ENCODE measurements around the gene SMYD3. TPM values are rescaled to one million over a fixed set of nuclear protein-coding genes. Genes with fewer than 3 reads are reported as not detected.
"Not testable (repeated sequence)": the region's sequence is repeated elsewhere in the genome, so short reads cannot be mapped to it uniquely, and the experiment has no call there.

SMYD3 gene
- total and polyA plus RNA-seq, 2 donors = 22.0 to 27.0 TPM

DNA sequence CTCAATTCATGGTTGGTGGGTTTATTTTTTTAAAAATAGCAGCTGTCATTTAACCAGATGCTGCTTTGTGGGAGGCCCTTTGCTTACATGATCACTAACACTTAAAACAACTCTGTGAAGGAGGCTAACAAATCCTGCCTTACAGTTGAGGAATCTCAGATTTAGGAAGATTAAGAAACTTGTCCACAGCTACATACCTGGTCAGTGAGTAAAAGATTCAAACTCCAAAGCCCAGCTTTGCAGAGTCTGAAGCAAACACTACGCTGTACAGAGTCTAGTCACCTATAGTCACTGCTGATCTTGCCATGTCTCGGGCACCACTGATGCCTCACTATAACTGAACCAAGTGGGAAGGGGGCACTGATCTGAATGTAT lies 535.4 kb downstream of the SMYD3 start:
- Histone ChIP-seq H3K9me3 (ENCODE audit: control insufficient read depth in 2 of 2, insufficient read depth in 1 of 2, low read length in 1 of 2) (no peaks in the 10 kb centered on the region), H3K36me3 (ENCODE audit: control insufficient read depth in 2 of 2, insufficient read depth in 2 of 2, low read length in 1 of 2) (no peaks in the 10 kb centered on the region), H3K4me3 (ENCODE audit: low read length in 2 of 2) (no peak overlapping the region), H3K4me1 (ENCODE audit: control insufficient read depth in 2 of 2, insufficient read depth in 2 of 2, low read length in 2 of 2) (no peaks in the 10 kb centered on the region), H3K27me3 (ENCODE audit: control insufficient read depth in 2 of 2, insufficient read depth in 1 of 2, low read length in 1 of 2) (no peaks in the 10 kb centered on the region), H3K27ac (ENCODE audit: low read depth in 1 of 2, low read length in 1 of 2) (no peak overlapping the region)
- no peak for DNase-seq (ENCODE audit: low read depth in 6 of 9, low spot score in 9 of 9)
- 97% methylated on average over 2 of the region's 2 CpGs for WGBS

DNA sequence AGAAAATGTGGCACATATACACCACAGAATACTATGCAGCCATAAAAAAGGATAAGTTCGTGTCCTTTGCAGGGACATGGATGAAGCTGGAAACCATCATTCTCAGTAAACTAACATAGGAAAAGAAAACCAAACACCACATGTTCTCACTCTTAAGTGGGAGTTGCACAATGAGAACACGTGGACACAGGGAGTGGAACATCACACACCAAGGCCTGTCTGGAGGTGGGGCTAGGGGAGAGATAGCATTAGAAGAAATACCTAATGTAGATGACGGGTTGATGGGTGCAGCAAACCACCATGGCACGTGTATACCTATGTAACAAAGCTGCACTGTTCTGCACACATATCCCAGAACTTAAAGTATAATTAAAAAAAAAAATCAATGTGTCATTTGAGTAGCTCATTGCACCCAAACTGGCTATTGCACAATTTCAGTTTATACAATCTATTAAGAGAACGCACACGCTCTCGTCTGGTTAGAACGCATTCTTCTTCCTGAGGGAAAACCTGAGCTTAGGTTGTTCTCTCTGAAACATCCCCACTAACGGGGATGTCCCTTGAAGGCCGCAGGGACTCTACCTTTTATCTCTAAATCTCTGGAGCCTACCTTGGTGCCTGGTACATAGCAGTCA lies 535.9 kb downstream of the SMYD3 start:
- 98% methylated on average over 10 of the region's 10 CpGs for WGBS
- not testable (repeated sequence) for H3K36me3 ChIP-seq (ENCODE audit: control insufficient read depth in 2 of 2, insufficient read depth in 2 of 2, low read length in 1 of 2); H3K4me3 ChIP-seq (ENCODE audit: low read length in 2 of 2); H3K27me3 ChIP-seq (ENCODE audit: control insufficient read depth in 2 of 2, insufficient read depth in 1 of 2, low read length in 1 of 2); H3K4me1 ChIP-seq (ENCODE audit: control insufficient read depth in 2 of 2, insufficient read depth in 2 of 2, low read length in 2 of 2); DNase-seq (ENCODE audit: low read depth in 6 of 9, low spot score in 9 of 9); H3K27ac ChIP-seq (ENCODE audit: low read depth in 1 of 2, low read length in 1 of 2); H3K9me3 ChIP-seq (ENCODE audit: control insufficient read depth in 2 of 2, insufficient read depth in 1 of 2, low read length in 1 of 2)

DNA sequence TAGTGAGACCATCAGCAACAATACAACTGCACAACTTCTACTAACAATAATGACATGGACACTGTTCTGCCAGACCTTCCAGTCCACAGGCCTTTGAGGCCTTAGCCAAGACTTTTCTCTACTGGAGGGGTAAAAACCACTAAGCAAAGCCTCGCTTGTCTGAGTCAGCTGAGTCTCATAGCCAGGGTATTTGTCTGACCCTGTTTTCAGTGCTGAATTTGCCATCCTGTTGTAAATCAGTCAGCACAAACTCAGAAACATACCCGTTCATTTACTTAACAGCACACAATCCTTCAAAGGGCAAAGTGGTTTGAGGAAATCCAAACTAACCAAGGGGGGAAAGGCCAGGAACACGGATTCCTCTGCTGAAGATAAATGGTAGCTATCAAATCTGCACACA lies 537.8 kb downstream of the SMYD3 start:
- 95% methylated on average over 3 of the region's 3 CpGs for WGBS
- no peak for DNase-seq (ENCODE audit: low read depth in 6 of 9, low spot score in 9 of 9)

DNA sequence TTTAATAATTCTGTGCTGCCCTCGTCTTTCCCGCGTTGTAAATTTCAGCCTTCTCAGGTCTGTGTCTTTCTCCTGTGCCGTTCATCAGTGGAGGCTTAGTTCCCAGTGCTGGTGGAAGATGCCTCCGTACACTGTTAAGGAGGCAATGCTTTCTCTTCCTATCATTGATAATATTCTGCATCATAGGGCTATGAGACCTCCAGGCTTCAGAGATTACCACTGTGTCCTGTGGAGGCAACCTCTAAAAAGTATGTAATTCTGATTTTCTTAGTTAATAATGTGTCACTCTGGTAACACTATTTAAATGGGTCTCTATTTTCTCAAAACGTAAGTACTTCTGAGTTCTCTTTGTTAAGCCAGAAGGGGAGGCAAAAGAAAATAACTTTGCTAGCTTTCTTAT lies 538.3 kb downstream of the SMYD3 start:
- 98% methylated on average over 6 of the region's 6 CpGs for WGBS
- H3K27me3 ChIP-seq (ENCODE audit: control insufficient read depth in 2 of 2, insufficient read depth in 1 of 2, low read length in 1 of 2) = no peaks in the 10 kb centered on the region
- no peaks in the 10 kb centered on the region for H3K36me3 ChIP-seq (ENCODE audit: control insufficient read depth in 2 of 2, insufficient read depth in 2 of 2, low read length in 1 of 2)
- no peaks in the 10 kb centered on the region for H3K9me3 ChIP-seq (ENCODE audit: control insufficient read depth in 2 of 2, insufficient read depth in 1 of 2, low read length in 1 of 2)
- H3K27ac ChIP-seq (ENCODE audit: low read depth in 1 of 2, low read length in 1 of 2) = no peak overlapping the region
- H3K4me3 ChIP-seq (ENCODE audit: low read length in 2 of 2) = no peak overlapping the region
- no peak for DNase-seq (ENCODE audit: low read depth in 6 of 9, low spot score in 9 of 9)
- H3K4me1 ChIP-seq (ENCODE audit: control insufficient read depth in 2 of 2, insufficient read depth in 2 of 2, low read length in 2 of 2) = no peaks in the 10 kb centered on the region

More for the DNA sequence above, 537.8 kb downstream of the SMYD3 start:
- Histone ChIP-seq H3K27ac (ENCODE audit: low read depth in 1 of 2, low read length in 1 of 2) (no peak overlapping the region), H3K4me3 (ENCODE audit: low read length in 2 of 2) (no peak overlapping the region), H3K27me3 (ENCODE audit: control insufficient read depth in 2 of 2, insufficient read depth in 1 of 2, low read length in 1 of 2) (no peaks in the 10 kb centered on the region), H3K9me3 (ENCODE audit: control insufficient read depth in 2 of 2, insufficient read depth in 1 of 2, low read length in 1 of 2) (no peaks in the 10 kb centered on the region), H3K4me1 (ENCODE audit: control insufficient read depth in 2 of 2, insufficient read depth in 2 of 2, low read length in 2 of 2) (no peaks in the 10 kb centered on the region), H3K36me3 (ENCODE audit: control insufficient read depth in 2 of 2, insufficient read depth in 2 of 2, low read length in 1 of 2) (no peaks in the 10 kb centered on the region)

DNA sequence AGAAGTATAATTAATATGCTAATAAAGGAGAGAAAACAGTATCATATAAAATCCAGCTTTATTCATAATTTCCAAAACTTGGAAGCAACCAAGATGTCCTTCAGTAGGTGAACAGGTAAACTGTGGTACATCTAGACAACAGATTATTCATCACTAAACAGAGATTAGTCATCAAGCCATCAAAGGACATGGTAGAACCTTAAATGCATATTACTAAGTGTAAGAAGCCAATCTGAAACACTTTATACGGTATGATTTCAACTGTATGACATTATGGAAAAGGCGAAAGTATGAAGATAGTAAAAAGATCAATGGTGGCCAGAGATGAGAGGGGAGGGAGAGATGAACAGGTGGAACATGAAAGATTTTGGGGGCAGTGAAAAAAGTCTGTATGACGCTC lies 541.7 kb downstream of the SMYD3 start:
- Histone ChIP-seq H3K27me3 (ENCODE audit: control insufficient read depth in 2 of 2, insufficient read depth in 1 of 2, low read length in 1 of 2) (no peaks in the 10 kb centered on the region), H3K4me3 (ENCODE audit: low read length in 2 of 2) (no peak overlapping the region), H3K27ac (ENCODE audit: low read depth in 1 of 2, low read length in 1 of 2) (no peak overlapping the region), H3K9me3 (ENCODE audit: control insufficient read depth in 2 of 2, insufficient read depth in 1 of 2, low read length in 1 of 2) (no peaks in the 10 kb centered on the region), H3K36me3 (ENCODE audit: control insufficient read depth in 2 of 2, insufficient read depth in 2 of 2, low read length in 1 of 2) (no peaks in the 10 kb centered on the region), H3K4me1 (ENCODE audit: control insufficient read depth in 2 of 2, insufficient read depth in 2 of 2, low read length in 2 of 2) (no peaks in the 10 kb centered on the region)
- WGBS = 92% methylated on average over 3 of the region's 3 CpGs
- DNase-seq (ENCODE audit: low read depth in 6 of 9, low spot score in 9 of 9) = no peak

DNA sequence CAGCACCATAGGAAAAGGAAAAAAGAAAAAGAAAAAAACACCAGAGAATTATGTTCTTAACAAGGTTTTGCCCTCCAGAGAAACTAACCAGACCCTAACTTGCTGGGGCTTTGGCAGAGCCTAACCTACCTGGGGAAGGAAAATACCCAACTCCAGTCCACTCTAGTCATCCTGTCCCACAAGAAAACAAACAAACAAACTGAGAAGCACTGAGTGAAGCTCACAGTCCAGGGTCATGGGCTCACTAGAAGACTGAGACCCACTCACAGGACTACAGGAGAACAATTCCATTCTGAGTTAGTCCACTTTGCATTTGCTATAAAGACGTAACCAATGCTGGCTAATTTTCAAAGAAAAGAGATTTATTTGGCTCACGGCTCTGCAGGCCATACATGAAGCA lies 543.4 kb downstream of the SMYD3 start:
- Histone ChIP-seq H3K4me1 (ENCODE audit: control insufficient read depth in 2 of 2, insufficient read depth in 2 of 2, low read length in 2 of 2) (no peaks in the 10 kb centered on the region), H3K36me3 (ENCODE audit: control insufficient read depth in 2 of 2, insufficient read depth in 2 of 2, low read length in 1 of 2) (no peaks in the 10 kb centered on the region), H3K9me3 (ENCODE audit: control insufficient read depth in 2 of 2, insufficient read depth in 1 of 2, low read length in 1 of 2) (no peaks in the 10 kb centered on the region), H3K4me3 (ENCODE audit: low read length in 2 of 2) (no peak overlapping the region), H3K27me3 (ENCODE audit: control insufficient read depth in 2 of 2, insufficient read depth in 1 of 2, low read length in 1 of 2) (no peaks in the 10 kb centered on the region), H3K27ac (ENCODE audit: low read depth in 1 of 2, low read length in 1 of 2) (no peak overlapping the region)
- 95% methylated on average over 2 of the region's 2 CpGs for WGBS
- no peak for DNase-seq (ENCODE audit: low read depth in 6 of 9, low spot score in 9 of 9)

DNA sequence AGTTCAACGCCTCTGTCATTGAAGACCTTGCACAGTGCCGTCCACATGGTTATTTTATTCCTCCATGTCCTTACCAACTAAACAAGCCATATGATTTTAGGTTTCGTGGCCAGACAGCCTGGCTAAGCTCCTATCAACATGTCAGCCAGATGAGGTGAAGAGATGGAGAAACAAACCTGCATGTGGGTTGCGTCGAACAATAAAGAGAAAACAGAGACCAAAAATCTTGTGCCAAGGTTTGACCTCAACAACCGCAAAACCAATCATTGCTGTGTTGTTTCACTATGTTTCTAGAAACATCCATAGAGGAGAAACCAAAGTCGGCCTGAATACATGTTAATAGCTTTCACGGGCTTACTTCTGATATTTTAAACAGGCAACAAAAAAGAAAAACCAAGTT lies 544.6 kb downstream of the SMYD3 start:
- Histone ChIP-seq H3K9me3 (ENCODE audit: control insufficient read depth in 2 of 2, insufficient read depth in 1 of 2, low read length in 1 of 2) (no peaks in the 10 kb centered on the region), H3K27ac (ENCODE audit: low read depth in 1 of 2, low read length in 1 of 2) (no peak overlapping the region), H3K4me3 (ENCODE audit: low read length in 2 of 2) (no peak overlapping the region), H3K27me3 (ENCODE audit: control insufficient read depth in 2 of 2, insufficient read depth in 1 of 2, low read length in 1 of 2) (no peaks in the 10 kb centered on the region), H3K36me3 (ENCODE audit: control insufficient read depth in 2 of 2, insufficient read depth in 2 of 2, low read length in 1 of 2) (no peaks in the 10 kb centered on the region), H3K4me1 (ENCODE audit: control insufficient read depth in 2 of 2, insufficient read depth in 2 of 2, low read length in 2 of 2) (no peaks in the 10 kb centered on the region)
- WGBS = 96% methylated on average over 8 of the region's 8 CpGs
- DNase-seq (ENCODE audit: low read depth in 6 of 9, low spot score in 9 of 9) = no peak

DNA sequence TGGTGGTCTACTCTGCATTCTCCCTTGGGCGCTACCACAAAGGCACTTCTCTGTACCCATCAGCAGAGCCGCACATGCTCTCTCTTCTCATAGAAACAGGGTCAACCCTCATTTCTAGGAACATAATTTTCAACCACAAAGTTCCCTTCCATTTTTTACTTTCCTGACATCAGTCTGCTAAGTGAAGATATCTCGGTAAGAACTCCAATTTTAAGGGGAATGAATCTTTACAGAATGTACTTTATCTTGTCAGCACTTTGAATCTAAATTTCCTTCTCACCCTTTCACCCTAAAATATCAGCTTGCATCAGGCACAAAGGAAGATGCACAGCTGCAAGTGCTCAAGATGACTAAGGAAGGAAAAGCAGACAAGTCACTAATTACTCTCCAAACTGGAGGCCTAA lies 545.9 kb downstream of the SMYD3 start:
- 78% methylated on average over 3 of the region's 3 CpGs for WGBS
- no peaks in the 10 kb centered on the region for H3K36me3 ChIP-seq (ENCODE audit: control insufficient read depth in 2 of 2, insufficient read depth in 2 of 2, low read length in 1 of 2)
- no peak overlapping the region for H3K4me3 ChIP-seq (ENCODE audit: low read length in 2 of 2)

DNA sequence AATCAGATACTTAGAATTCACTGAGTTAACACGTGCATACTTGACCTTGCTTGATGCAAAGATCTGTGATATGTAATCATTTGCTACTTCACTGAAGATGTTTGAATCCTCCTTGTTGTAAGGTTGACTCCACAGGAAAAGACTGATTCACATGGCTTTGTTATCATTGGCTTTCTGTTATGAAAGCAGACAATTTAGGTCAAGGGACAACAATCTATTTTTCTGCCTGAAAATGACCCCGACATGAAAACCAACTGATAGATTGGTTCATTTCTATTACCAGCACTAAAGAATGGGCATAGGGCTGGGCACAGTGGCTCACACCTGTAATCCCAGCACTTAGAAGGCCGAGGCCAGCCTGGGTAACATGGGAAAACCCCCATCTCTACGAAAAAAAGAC lies 546.9 kb downstream of the SMYD3 start:
- no peaks in the 10 kb centered on the region for H3K36me3 ChIP-seq (ENCODE audit: control insufficient read depth in 2 of 2, insufficient read depth in 2 of 2, low read length in 1 of 2)
- peaks cover 0 to 3% of the 10 kb centered on the region in 2 donors for H3K4me1 ChIP-seq (ENCODE audit: control insufficient read depth in 2 of 2, insufficient read depth in 2 of 2, low read length in 2 of 2)
- H3K4me3 ChIP-seq (ENCODE audit: low read length in 2 of 2) = no peak overlapping the region
- no peaks in the 10 kb centered on the region for H3K27me3 ChIP-seq (ENCODE audit: control insufficient read depth in 2 of 2, insufficient read depth in 1 of 2, low read length in 1 of 2)
- DNase-seq (ENCODE audit: low read depth in 6 of 9, low spot score in 9 of 9) = no peak
- no peaks in the 10 kb centered on the region for H3K9me3 ChIP-seq (ENCODE audit: control insufficient read depth in 2 of 2, insufficient read depth in 1 of 2, low read length in 1 of 2)
- H3K27ac ChIP-seq (ENCODE audit: low read depth in 1 of 2, low read length in 1 of 2) = no peak overlapping the region
- 94% methylated on average over 4 of the region's 4 CpGs for WGBS

More for the DNA sequence above, 545.9 kb downstream of the SMYD3 start:
- no peak for DNase-seq (ENCODE audit: low read depth in 6 of 9, low spot score in 9 of 9)
- H3K4me1 ChIP-seq (ENCODE audit: control insufficient read depth in 2 of 2, insufficient read depth in 2 of 2, low read length in 2 of 2) = peaks cover 0 to 3% of the 10 kb centered on the region in 2 donors
- H3K27ac ChIP-seq (ENCODE audit: low read depth in 1 of 2, low read length in 1 of 2) = no peak overlapping the region
- H3K27me3 ChIP-seq (ENCODE audit: control insufficient read depth in 2 of 2, insufficient read depth in 1 of 2, low read length in 1 of 2) = no peaks in the 10 kb centered on the region
- H3K9me3 ChIP-seq (ENCODE audit: control insufficient read depth in 2 of 2, insufficient read depth in 1 of 2, low read length in 1 of 2) = no peaks in the 10 kb centered on the region

DNA sequence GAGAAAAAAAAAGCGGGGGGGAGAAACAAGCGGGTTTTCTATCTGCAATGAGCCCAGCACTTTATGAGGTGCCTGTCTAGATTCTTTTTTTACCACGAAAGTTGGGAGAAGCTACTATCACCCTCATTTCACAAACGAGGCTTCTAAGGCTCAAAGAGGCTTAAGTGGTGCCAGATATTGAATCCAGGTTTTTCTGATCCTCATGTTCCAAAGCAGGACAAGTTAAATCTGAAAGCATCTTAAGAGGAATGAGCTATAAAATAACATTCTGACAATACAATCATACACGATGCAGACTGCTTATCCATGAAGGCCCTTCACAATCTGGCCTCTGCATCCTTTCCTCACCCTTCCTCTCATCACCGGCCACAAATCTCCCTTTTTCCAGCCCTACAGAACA lies 549.1 kb downstream of the SMYD3 start:
- Histone ChIP-seq H3K9me3 (ENCODE audit: control insufficient read depth in 2 of 2, insufficient read depth in 1 of 2, low read length in 1 of 2) (no peaks in the 10 kb centered on the region), H3K36me3 (ENCODE audit: control insufficient read depth in 2 of 2, insufficient read depth in 2 of 2, low read length in 1 of 2) (no peaks in the 10 kb centered on the region), H3K4me3 (ENCODE audit: low read length in 2 of 2) (no peak overlapping the region), H3K27ac (ENCODE audit: low read depth in 1 of 2, low read length in 1 of 2) (no peak overlapping the region), H3K4me1 (ENCODE audit: control insufficient read depth in 2 of 2, insufficient read depth in 2 of 2, low read length in 2 of 2) (peaks cover 2 to 13% of the 10 kb centered on the region in 2 donors), H3K27me3 (ENCODE audit: control insufficient read depth in 2 of 2, insufficient read depth in 1 of 2, low read length in 1 of 2) (no peaks in the 10 kb centered on the region)
- no peak for DNase-seq (ENCODE audit: low read depth in 6 of 9, low spot score in 9 of 9)
- WGBS = 99% methylated on average over 6 of the region's 6 CpGs

All from thymus (tissue), 11 donors.